ENCODE measurements around the gene UFSP1. TPM values are rescaled to one million over a fixed set of nuclear protein-coding genes. Genes with fewer than 3 reads are reported as not detected.

The UFSP1 gene
- total RNA-seq, 6 experiments from 2014 or later: 3.2 to 3.6 (median 3.5) TPM

- H3K27ac Mint-ChIP-seq: no peak overlapping the region
- no peaks in the 10 kb centered on the region for H3K36me3 Mint-ChIP-seq (ENCODE audit: low read depth)
- H3K4me3 Mint-ChIP-seq: no peak overlapping the region
- H3K4me1 Mint-ChIP-seq (ENCODE audit: low read depth): peaks cover 5% of the 10 kb centered on the region
- no peak for TF ChIP-seq CTCF (IDR thresholded peaks at IDR 0.05)
- no peaks in the 10 kb centered on the region; the same call in none of the 2 replicates for H3K27me3 Mint-ChIP-seq (ENCODE audit: insufficient read depth)
- H3K9me3 Mint-ChIP-seq: no peaks in the 10 kb centered on the region
- DNase-seq: no peak
Measured at GRCh38 chr7:100847360-100847759, 42.2 kb downstream of the UFSP1 start.

GRCh38 chr7:100840470-100841100 lies 48.9 kb downstream of the UFSP1 start:
- Mint-ChIP-seq H3K4me3 (no peak overlapping the region), H3K27ac (no peak overlapping the region), H3K9me3 (no peaks in the 10 kb centered on the region)

GRCh38 chr7:100839361-100839760 lies 50.2 kb downstream of the UFSP1 start:
- DNase-seq: no peak
- no peaks in the 10 kb centered on the region for H3K36me3 Mint-ChIP-seq (ENCODE audit: low read depth)
- TF ChIP-seq CTCF (IDR thresholded peaks at IDR 0.05): no peak
- H3K27ac Mint-ChIP-seq: no peak overlapping the region
- no peak overlapping the region for H3K4me3 Mint-ChIP-seq
- peaks cover 7% of the 10 kb centered on the region; the same call in 1 of the 2 replicates for H3K4me1 Mint-ChIP-seq (ENCODE audit: low read depth)
- no peaks in the 10 kb centered on the region; the same call in none of the 2 replicates for H3K27me3 Mint-ChIP-seq (ENCODE audit: insufficient read depth)
- no peaks in the 10 kb centered on the region for H3K9me3 Mint-ChIP-seq

More at GRCh38 chr7:100840470-100841100, 48.9 kb downstream of the UFSP1 start:
- no peaks in the 10 kb centered on the region; the same call in none of the 2 replicates for H3K27me3 Mint-ChIP-seq (ENCODE audit: insufficient read depth)
- no peak for TF ChIP-seq CTCF (IDR thresholded peaks at IDR 0.05)
- H3K36me3 Mint-ChIP-seq (ENCODE audit: low read depth): no peaks in the 10 kb centered on the region
- DNase-seq: no peak
- peaks cover 7% of the 10 kb centered on the region; the same call in 1 of the 2 replicates for H3K4me1 Mint-ChIP-seq (ENCODE audit: low read depth)

Small RNA genes within 50 kb of the gene (microRNA-seq; reads per million reads assigned to microRNA genes)
- 3.1 reads per million for gene MIR6875

Other genes starting within 250 kb of the UFSP1 start
- 1 to 10 TPM in 1 of 6 experiments, under 1 TPM in 3, not detected in 2; 0.16 to 1.1 (median 0.27) TPM for gene TFR2, start 248.2 kb downstream of the UFSP1 start, total RNA-seq (2021; fragmentation: NEBNext Ultra II Directional; extraction: Animal tissue kit (Norgen Biotek cat#: 25700))
- gene ACTL6B, start 233.3 kb downstream of the UFSP1 start, total RNA-seq (2021; fragmentation: NEBNext Ultra II Directional; extraction: Animal tissue kit (Norgen Biotek cat#: 25700)): not detected
- 100 to 1,000 TPM; 301 to 369 (median 322) TPM for gene GNB2, start 216.0 kb downstream of the UFSP1 start, total RNA-seq (2021; fragmentation: NEBNext Ultra II Directional; extraction: Animal tissue kit (Norgen Biotek cat#: 25700))
- gene GIGYF1, start 195.5 kb downstream of the UFSP1 start, total RNA-seq (2021; fragmentation: NEBNext Ultra II Directional; extraction: Animal tissue kit (Norgen Biotek cat#: 25700)): 10 to 100 TPM; 17.7 to 21.8 (median 19.2) TPM
- 10 to 100 TPM; 30.2 to 42.2 (median 34.4) TPM for gene POP7, start 183.6 kb downstream of the UFSP1 start, total RNA-seq (2021; fragmentation: NEBNext Ultra II Directional; extraction: Animal tissue kit (Norgen Biotek cat#: 25700))
- gene EPO, start 169.2 kb downstream of the UFSP1 start, total RNA-seq (2021; fragmentation: NEBNext Ultra II Directional; extraction: Animal tissue kit (Norgen Biotek cat#: 25700)): not detected
- not detected for gene ZAN, start 156.1 kb downstream of the UFSP1 start, total RNA-seq (2021; fragmentation: NEBNext Ultra II Directional; extraction: Animal tissue kit (Norgen Biotek cat#: 25700))
- gene EPHB4, start 62.2 kb downstream of the UFSP1 start, total RNA-seq (2021; fragmentation: NEBNext Ultra II Directional; extraction: Animal tissue kit (Norgen Biotek cat#: 25700)): 1 to 10 TPM; 3.8 to 10.0 (median 4.6) TPM
- gene SLC12A9, start 37.0 kb downstream of the UFSP1 start, total RNA-seq (2021; fragmentation: NEBNext Ultra II Directional; extraction: Animal tissue kit (Norgen Biotek cat#: 25700)): 10 to 100 TPM; 19.3 to 26.2 (median 21.7) TPM
- gene TRIP6, start 22.3 kb downstream of the UFSP1 start, total RNA-seq (2021; fragmentation: NEBNext Ultra II Directional; extraction: Animal tissue kit (Norgen Biotek cat#: 25700)): 100 to 1,000 TPM; 125 to 148 (median 140) TPM
- 100 to 1,000 TPM; 111 to 154 (median 133) TPM for gene SRRT, start 14.6 kb downstream of the UFSP1 start, total RNA-seq (2021; fragmentation: NEBNext Ultra II Directional; extraction: Animal tissue kit (Norgen Biotek cat#: 25700))
- gene ACHE, start 6.2 kb upstream of the UFSP1 start, total RNA-seq (2021; fragmentation: NEBNext Ultra II Directional; extraction: Animal tissue kit (Norgen Biotek cat#: 25700)): under 1 TPM in 1 of 6 experiments, not detected in 5; 0.31 TPM
- gene MUC3A, start 59.8 kb upstream of the UFSP1 start, total RNA-seq (2021; fragmentation: NEBNext Ultra II Directional; extraction: Animal tissue kit (Norgen Biotek cat#: 25700)): not detected
- gene MUC12, start 79.8 kb upstream of the UFSP1 start, total RNA-seq (2021; fragmentation: NEBNext Ultra II Directional; extraction: Animal tissue kit (Norgen Biotek cat#: 25700)): 1 to 10 TPM in 5 of 6 experiments, under 1 TPM in 1; 0.91 to 2.3 (median 1.6) TPM
- gene MUC17, start 130.4 kb upstream of the UFSP1 start, total RNA-seq (2021; fragmentation: NEBNext Ultra II Directional; extraction: Animal tissue kit (Norgen Biotek cat#: 25700)): not detected
- gene TRIM56, start 195.8 kb upstream of the UFSP1 start, total RNA-seq (2021; fragmentation: NEBNext Ultra II Directional; extraction: Animal tissue kit (Norgen Biotek cat#: 25700)): 10 to 100 TPM; 17.8 to 20.6 (median 19.4) TPM
- 1,000 to 10,000 TPM in 4 of 6 experiments, 100 to 1,000 TPM in 2; 906 to 2,092 (median 1,052) TPM for gene SERPINE1, start 237.4 kb upstream of the UFSP1 start, total RNA-seq (2021; fragmentation: NEBNext Ultra II Directional; extraction: Animal tissue kit (Norgen Biotek cat#: 25700))